CD4-positive, alpha-beta T cell treated with Interleukin-2 at 100 ng/mL for 4 hours (primary cell): ENCODE results near the gene SLC26A8.
"Not testable (repeated sequence)": the region's sequence is repeated elsewhere in the genome, so short reads cannot be mapped to it uniquely, and the experiment has no call there.

Source experiments
- DNase-seq: peaks from one replicate; pipeline ENCODE4 v3.0.0-alpha.2; 2020; ENCODE audit warnings: low spot score

SLC26A8 gene

GRCh38 chr6:36050947-36051710 lies 26.7 kb upstream of the SLC26A8 start:
- DNase-seq: no peak

- no peak for DNase-seq
These were observed 25.9 kb upstream of the SLC26A8 start for GRCh38 chr6:36050305-36050704.

DNA sequence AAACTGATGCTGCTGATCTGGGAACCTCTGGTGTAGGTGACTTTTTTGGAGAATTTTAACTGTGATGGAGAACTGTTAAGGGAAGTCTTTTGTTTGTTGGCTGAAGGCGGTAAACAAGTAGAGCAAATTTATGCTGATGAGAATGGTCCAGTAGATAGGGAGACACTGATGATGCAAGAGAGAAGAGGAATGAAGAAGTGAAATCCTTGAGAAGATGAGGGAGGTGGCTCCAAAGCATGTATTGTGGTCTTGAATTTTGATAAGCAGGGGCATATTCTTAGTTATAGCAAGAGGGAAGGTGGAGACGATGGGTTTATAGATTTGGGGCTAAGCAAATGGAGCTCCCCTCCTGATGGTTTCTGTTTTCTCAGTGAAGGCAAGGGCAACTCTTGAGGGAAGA lies 25.1 kb upstream of the SLC26A8 start:
- no peak for DNase-seq

DNA sequence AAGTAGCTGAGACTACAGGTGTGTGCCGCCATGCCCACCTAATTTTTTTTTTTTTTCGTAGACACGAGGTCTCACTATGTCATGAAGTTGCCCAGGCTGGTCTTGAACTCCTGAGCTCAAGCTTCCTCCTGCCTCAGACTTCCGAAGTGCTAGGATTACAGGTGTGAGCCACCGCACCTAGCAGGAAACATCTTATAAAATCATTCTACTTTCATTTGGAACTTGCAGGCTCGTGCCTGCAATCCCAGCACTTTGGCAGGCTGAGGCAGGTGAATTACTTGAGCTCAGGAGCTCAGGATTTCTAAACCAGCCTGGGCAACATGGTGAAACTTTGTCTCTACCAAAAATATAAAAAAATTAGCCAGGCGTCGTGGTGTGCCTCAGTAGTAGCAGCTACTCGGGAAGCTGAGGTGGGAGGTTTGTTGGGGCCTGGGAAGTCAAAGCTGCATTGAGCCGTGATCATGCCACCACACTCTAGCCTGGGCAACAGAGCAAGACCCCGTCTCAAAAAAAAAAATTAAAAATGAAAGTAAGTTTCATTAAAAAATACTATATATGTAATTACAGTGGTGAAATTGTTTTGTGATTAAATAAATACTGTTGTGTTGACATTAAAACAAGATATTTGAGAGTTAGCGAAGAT lies 18.3 kb upstream of the SLC26A8 start:
- no peak for DNase-seq

DNA sequence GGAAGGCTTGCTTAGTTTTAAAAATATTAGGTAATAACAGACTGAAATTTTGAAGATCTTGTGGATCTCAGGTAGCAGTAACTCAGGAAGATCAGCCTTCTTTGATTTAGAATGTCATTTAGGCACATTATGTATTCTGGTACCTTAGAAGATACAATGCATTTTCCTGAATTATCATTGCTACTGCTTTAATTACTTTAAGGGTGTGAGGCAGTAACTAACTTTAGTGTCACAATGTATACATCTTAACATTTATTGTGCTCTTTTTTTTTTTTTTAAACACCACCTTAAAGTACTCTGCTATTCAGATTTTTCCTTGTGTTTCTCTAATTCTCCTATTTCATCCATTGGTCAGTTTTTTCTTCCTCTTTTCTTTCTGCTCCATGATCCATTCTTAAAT lies 16.5 kb upstream of the SLC26A8 start:
- DNase-seq: no peak

DNA sequence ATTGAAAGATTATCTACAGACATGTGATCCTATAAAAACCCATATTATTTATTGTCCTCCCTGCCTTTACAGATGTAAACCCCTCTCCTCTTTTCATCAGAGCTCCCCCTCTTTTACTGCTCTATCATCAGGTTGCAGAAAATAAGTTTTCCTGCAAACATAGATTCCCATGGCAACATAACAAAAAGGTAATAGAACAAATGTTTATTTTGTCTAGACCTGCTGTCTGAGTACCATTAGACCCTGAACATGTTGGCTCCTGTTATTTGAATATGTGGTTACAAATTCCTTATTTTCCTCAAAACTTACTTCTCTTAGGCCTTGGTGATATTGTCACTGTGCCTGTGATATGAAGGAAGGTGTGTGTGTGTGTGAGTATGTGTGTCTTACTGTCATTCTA lies 14.7 kb upstream of the SLC26A8 start:
- DNase-seq: no peak

DNA sequence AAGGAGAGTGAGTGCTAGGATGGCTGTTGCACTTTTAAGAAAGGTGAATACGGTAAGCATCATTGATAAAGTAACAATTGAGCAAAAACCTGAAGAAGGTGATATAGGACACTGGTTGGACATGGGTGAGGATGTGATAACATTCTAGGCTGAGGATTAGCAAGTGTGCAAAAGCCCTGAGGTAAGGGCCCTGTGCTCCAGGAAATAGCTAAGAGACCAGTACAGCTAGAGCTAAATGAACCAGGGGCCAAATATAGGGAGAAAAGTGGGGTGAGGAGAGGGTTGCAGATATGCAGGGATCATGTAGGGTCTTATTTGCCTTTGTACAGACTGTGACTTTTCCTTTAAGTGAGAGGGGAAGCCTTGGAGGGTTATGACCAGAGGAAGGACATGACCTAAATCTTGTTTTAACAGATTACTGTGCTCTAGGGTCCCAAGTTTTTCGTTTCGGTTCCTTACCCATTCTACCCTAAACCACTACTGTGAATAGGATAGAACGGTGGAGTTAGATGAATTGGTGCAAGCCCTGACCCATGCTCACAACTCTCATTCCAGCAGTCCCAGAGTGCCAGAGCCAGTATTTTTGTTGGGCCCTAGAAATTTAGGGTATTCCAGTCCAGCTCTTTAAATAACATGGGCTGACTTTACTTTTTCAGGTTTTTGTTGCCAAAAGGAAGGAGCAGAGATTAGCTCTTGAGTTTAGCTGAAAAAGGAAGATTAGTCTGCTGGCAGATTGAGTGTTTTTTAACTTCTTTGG lies 13.9 kb upstream of the SLC26A8 start:
- no peak for DNase-seq

GRCh38 chr6:36035225-36035624 lies 10.8 kb upstream of the SLC26A8 start:
- DNase-seq: no peak

DNA sequence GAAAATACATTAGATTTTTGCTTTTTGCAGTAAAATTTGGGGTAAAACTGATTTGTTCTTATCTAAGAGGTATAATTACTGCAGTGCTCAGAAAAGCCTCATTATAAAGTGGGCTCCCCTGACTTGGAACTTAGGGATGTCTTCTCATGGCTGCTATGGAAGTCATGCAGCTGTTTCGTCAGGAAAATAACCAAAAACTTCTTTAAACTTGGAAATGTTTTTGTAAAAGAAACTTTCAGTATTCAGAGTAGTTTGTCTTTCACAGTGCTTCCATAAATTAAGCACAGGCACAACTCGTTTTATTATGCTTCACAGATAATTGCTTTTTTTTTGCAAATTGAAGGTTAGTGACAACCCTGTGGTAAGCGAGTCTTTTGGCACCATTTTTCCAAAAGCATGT lies 10.0 kb upstream of the SLC26A8 start:
- no peak for DNase-seq

DNA sequence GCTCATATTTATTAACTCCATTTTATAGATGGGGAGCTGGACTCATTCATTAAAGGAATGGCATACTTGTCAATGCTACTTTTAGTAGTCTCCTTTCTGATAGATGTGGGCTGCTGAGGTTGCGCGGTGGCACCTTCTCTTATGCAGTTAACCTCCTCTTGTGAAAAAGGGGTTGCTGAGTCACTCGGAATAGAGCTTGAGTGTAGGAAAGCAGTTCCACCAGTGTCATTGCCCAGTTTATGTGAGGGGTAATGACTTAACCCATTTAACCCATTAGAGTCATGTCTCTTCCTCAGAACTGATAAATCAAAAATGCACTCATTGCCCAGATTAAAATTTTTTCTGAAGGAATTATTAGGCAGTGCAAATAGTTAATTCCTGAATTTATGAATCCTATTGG lies 9.5 kb upstream of the SLC26A8 start:
- DNase-seq: peak; percentile 35

DNA sequence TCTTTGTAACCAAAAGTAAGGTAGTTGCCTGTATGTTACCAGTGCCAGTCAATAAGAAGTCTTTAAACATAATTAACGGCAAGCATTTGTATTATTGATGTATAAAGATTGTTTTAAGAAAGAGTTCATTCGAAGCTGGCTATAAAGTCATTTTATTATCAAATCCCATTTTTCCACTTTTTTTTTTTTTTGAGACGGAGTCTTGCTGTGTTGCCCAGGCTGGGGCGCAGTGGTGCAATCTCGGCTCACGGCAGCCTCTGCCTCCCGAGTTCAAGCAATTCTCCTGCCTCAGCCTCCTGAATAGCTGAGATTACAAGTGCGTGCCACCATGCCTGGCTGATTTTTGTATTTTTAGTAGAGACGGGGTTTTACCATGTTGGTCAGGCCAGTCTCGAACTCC lies 8.7 kb upstream of the SLC26A8 start:
- DNase-seq: not testable (repeated sequence)

DNA sequence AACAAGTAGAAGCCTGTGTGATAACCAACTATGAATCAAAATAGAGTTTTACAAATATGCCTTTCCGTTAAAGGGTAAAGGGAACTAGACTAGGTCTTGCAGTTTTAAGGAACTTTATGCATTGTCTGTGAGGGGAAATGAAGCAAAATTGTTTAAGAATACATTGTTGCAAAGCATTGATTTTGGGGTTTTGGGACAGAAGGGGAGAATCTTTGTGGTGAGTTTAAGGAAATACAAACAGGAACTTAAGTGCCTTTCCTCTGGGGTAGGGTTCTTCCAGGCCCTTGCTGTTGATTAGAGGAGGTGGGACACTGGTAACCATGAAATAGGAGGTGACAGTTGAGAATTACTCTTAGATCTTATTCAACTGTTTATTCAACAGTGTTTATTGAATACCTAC lies 7.8 kb upstream of the SLC26A8 start:
- DNase-seq: no peak

DNA sequence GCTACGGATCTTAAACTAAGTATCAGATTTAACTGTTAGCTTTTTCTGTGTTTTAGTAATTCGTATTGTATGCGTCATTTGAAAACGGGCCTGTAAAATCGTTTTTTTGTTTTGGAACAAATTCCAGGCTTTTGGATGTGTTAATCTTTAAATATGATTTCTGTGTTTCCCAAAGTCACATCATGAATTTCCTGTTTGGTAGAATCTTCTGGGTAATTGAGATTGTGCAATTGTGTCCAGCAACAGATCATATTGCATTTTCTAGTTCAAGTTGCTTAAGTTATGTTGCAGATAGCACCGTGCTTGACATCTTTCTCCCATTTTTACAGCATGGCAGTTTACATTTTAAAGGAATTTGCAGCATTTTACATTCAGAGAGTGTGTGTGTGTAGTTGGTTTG lies 5.0 kb upstream of the SLC26A8 start:
- no peak for DNase-seq

DNA sequence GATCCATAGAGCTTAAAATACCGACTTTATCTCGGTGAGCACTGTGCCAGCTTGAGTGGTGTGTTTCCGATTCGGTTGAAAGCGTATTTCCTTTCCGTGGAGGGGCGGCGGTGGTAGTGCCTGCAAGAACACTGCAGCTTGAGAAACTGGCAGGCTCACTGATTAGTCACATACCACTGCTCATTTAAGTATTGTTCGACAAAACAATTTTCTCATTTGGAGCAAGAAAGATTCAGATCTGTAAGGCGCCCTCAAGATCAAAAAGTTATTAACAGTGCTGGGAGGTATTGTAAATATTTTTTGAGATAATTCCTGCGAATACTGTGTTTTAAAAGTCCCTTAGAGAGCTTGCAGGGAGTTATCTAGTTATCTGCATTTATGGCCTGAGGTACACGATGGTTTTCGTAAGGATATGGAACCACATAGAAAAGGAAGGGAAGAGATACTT lies 4.5 kb upstream of the SLC26A8 start:
- peak; percentile 85 for DNase-seq

DNA sequence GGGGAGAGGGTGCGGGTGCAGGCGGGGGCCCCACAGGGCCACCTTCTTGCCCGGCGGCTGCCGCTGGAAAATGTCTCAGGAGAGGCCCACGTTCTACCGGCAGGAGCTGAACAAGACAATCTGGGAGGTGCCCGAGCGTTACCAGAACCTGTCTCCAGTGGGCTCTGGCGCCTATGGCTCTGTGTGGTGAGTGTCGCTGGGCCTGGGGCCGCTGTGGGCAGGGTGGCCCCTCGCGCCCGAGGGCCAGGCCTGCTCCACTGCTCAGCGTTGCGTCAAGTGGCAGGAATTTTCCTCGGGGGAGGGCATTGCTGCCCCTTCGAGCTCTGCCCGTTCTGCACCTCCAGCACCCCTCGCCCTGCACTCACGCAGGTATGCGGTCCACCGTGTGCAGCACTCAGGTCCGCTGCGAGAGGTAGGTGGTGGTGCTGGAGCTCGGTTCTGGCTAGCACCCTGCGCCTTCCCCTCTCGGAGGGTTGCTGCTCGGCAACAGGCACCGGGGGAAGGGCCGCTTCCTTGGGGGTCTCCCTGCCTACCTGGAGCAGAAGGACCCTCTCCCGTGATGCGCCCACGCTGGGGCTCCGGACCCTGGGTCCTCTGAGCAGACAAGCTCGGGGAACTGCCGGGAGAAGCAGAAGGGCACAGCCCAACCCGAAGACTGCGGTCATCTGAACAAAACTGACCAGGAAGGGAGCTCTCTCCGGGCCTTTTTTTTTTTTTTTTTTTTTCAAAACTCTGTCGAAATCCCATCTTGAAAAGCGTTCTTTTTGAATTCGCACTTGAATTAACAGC lies 3.8 kb upstream of the SLC26A8 start:
- peak; percentile 33 for DNase-seq

DNA sequence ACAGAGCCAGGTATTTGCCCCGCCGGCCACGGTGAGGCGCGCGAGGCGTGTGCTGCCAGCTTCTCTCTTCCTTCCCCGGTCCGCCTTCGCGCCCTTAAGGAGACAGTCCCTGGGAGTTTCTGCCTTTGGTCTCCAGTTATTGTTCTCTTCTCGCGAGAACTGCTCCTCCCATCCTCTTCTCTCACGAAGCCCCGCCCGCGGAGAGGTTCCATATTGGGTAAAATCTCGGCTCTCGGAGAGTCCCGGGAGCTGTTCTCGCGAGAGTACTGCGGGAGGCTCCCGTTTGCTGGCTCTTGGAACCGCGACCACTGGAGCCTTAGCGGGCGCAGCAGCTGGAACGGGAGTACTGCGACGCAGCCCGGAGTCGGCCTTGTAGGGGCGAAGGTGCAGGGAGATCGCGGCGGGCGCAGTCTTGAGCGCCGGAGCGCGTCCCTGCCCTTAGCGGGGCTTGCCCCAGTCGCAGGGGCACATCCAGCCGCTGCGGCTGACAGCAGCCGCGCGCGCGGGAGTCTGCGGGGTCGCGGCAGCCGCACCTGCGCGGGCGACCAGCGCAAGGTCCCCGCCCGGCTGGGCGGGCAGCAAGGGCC lies 3.2 kb upstream of the SLC26A8 start, which contains the start of gene MAPK14:
Gene MAPK14 (plus strand): TSS at position 308 of the 587 bp plus-strand sequence. CDS start 350 bp downstream, outside the sequence.
- peak; percentile 100 for DNase-seq

DNA sequence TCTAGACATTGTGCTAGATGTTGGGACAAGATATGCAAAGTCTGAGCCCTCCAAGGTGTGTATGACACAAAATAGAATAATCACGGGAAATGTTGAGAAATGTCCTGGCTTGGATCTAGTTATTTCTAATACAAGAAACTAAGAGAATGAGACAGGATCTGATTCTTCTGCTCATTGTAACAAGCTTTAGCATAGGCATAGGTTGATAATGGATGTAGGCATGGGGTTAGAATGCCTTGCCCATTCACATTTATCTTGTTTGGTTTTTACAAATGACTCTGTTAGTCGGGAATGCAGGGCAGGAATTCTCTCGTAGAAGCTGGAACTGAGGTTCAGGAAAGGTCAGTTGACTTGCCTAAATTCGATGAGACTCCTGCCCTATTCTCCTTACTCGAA lies 1.5 kb upstream of the SLC26A8 start:
- no peak for DNase-seq

GRCh38 chr6:36025260-36025931 lies 955 bp upstream of the SLC26A8 start:
- DNase-seq: no peak

GRCh38 chr6:36020154-36020553 lies 4.3 kb downstream of the SLC26A8 start:
- DNase-seq: no peak

DNA sequence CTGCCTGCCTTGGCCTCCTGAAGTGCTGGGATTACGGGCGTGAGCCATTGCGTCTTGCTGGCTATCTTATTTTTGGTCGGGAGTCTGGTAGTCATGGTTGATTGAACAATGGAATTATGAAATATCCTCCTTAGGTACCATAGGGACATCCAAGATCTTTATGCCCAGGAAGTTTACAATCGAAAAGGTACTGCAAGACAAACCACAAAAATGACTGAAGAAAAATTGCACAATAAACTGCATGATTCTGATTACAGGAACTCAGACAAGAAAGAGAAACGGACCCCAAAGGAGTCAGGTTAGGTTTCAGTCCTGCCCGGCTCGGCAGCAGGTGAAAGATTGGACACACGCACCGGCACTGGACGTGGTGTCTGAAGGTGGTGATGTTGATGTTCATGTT lies 5.3 kb downstream of the SLC26A8 start:
- no peak for DNase-seq

- DNase-seq: no peak
These were observed 6.1 kb downstream of the SLC26A8 start for GRCh38 chr6:36018339-36018738.
